Fibroblast of skin of right quadriceps (primary cell): ENCODE data around the gene ZBTB45.
"Not testable (repeated sequence)": the region's sequence is repeated elsewhere in the genome, so short reads cannot be mapped to it uniquely, and the experiment has no call there.

Experiments
- DNase-seq: peaks from one replicate; pipeline ENCODE4 v3.0.0-alpha.2; 2013

The ZBTB45 gene

GRCh38 chr19:58474291-58474996 is 45.2 kb downstream of the ZBTB45 start:
- peak; percentile 71 for DNase-seq

DNA sequence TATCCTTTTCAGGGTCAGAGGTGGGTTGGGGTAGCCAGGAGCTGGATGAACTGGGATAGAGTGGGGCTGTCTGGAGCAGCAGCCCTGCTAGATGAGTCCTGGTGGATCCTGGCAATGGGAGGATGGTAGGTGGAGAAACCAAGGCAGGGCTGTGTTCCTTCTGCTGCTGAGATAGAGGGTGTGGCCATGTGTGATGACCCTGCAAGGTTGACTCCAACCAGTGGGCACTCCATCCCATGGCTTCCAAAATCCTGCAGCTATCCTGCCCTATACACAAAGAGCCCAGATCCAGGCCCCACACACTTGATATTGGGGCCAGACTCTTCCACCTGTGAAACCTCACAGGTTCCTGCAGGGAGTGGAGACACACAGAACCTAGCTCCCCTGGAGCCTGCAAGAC is 45.8 kb downstream of the ZBTB45 start:
- DNase-seq = no peak

DNA sequence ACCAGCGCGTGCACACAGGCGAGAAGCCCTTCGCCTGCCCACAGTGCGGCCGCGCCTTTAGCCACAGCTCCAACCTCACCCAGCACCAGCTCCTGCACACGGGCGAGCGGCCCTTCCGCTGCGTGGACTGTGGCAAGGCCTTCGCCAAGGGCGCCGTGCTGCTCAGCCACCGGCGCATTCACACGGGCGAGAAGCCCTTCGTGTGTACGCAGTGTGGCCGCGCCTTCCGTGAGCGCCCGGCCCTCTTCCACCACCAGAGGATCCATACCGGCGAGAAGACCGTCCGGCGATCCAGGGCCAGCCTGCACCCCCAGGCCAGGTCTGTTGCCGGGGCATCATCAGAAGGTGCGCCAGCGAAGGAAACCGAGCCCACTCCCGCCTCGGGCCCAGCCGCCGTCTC is 47.9 kb downstream of the ZBTB45 start:
- no peak for DNase-seq

- not testable (repeated sequence) for DNase-seq
Observed at GRCh38 chr19:58470837-58471543, 48.6 kb downstream of the ZBTB45 start.

- DNase-seq = no peak
Observed at GRCh38 chr19:58469241-58470013, 50.2 kb downstream of the ZBTB45 start.

- DNase-seq = no peak
Observed at GRCh38 chr19:58468216-58468839, 51.3 kb downstream of the ZBTB45 start.

GRCh38 chr19:58466760-58467589 is 52.6 kb downstream of the ZBTB45 start, which contains the start of gene ZNF324:
ZNF324 (plus strand) TSS chr19:58467080; CDS start chr19:58469186, 2,106 bp downstream.
- DNase-seq = peak; percentile 94

- no peak for DNase-seq
Observed at GRCh38 chr19:58466089-58466759, 53.4 kb downstream of the ZBTB45 start.
